ENCODE results near the gene DRC3.
"Not testable (repeated sequence)": the region's sequence is repeated elsewhere in the genome, so short reads cannot be mapped to it uniquely, and the experiment has no call there.

DRC3 gene

DNA sequence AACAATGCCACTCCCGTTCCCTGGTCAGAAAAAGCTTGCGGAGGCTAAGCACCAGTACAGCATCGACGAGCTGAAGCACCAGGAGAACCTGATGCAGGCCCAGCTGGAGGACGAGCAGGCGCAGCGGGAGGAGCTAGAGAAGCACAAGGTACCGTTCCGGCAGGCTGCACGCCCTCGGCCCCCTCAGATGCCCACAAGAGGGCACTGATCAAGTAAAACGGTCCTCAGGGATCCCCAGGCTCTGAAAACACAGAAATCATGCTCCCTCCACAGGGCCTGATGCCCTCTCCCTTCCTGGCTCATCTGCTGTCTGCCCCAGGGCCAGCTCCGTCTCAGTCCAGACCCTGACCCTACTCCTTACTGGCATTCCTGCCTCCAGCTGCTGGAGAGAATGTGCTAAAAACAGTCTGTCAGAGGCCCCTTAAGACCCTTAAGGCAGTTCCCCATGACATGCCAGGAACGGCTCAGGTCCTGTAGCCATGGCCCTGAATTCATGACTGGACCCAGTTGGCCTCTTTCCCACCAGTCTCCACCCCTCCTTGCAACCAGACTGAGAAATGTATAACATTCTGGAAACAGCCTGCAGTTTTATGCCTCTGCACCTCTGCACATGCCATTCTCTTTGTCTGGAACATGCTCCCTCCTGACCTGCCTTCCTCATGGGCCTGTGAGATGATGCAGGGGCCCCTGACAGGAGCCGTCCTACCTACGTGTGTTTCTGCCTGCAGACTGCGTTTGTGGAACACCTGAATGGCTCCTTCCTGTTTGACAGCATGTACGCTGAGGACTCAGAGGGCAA lies 21.8 kb downstream of the DRC3 start:
- TF ChIP-seq, protein P1, sequence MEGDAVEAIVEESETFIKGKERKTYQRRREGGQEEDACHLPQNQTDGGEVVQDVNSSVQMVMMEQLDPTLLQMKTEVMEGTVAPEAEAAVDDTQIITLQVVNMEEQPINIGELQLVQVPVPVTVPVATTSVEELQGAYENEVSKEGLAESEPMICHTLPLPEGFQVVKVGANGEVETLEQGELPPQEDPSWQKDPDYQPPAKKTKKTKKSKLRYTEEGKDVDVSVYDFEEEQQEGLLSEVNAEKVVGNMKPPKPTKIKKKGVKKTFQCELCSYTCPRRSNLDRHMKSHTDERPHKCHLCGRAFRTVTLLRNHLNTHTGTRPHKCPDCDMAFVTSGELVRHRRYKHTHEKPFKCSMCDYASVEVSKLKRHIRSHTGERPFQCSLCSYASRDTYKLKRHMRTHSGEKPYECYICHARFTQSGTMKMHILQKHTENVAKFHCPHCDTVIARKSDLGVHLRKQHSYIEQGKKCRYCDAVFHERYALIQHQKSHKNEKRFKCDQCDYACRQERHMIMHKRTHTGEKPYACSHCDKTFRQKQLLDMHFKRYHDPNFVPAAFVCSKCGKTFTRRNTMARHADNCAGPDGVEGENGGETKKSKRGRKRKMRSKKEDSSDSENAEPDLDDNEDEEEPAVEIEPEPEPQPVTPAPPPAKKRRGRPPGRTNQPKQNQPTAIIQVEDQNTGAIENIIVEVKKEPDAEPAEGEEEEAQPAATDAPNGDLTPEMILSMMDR (IDR thresholded peaks at IDR 0.05; ENCODE audit: low read length), result no peak; the same call in 1 of the 2 replicates
- TF ChIP-seq EZH2 (optimal IDR thresholded peaks at IDR 0.05; ENCODE audit: low read depth, low read length), result no peak
- no peak for TF ChIP-seq EZH2phosphoT487 (IDR thresholded peaks at IDR 0.05; ENCODE audit: low read length)
- no peak overlapping the region for H3K9ac ChIP-seq (ENCODE audit: low read length)
- H3K9me3 ChIP-seq (replicated peaks; ENCODE audit: insufficient read depth, low read length), result no peaks in the 10 kb centered on the region
- H2AFZ ChIP-seq (ENCODE audit: low read length), result no peak overlapping the region
- H3F3A ChIP-seq (ENCODE audit: insufficient read depth, low read length), result no peaks in the 10 kb centered on the region
- H3K36me3 ChIP-seq (replicated peaks; ENCODE audit: insufficient read depth, low read length), result no peaks in the 10 kb centered on the region
- H4K20me1 ChIP-seq (ENCODE audit: insufficient read depth, low read length), result no peaks in the 10 kb centered on the region
- no peak for DNase-seq
- H3K27me3 ChIP-seq (replicated peaks; ENCODE audit: insufficient read depth, low read length), result no peaks in the 10 kb centered on the region
- no peak overlapping the region for H3K27ac ChIP-seq (ENCODE audit: low read length)
- no peaks in the 10 kb centered on the region for H3K79me2 ChIP-seq (ENCODE audit: low read length)
- H3K4me3 ChIP-seq (ENCODE audit: low read length), result no peak overlapping the region
- H3K4me1 ChIP-seq (ENCODE audit: low read length), result no peaks in the 10 kb centered on the region
- H3K4me2 ChIP-seq (ENCODE audit: low read depth, low read length), result no peak overlapping the region
- no peaks in the 10 kb centered on the region for H3K9me2 ChIP-seq (replicated peaks; ENCODE audit: insufficient read depth, low read length)

DNA sequence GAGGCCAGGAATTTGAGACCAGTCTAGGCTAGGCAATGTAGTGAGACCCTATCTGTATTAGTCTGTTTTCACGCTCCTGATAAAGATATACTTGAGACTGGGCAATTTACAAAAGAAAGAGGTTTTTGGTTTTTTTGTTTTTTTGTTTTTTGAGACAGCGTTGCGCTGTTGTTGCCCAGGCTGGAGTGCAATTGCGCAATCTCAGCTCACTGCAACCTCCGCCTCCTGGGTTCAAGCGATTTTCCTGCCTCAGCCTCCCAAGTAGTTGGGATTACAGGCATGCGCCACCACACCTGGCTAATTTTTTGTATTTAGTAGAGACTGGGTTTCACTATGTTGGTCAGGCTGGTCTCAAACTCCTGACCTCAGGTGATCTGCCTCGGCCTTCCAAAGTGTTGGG lies 23.2 kb downstream of the DRC3 start:
- H3K4me1 ChIP-seq (ENCODE audit: low read length); H3F3A ChIP-seq (ENCODE audit: insufficient read depth, low read length); H3K79me2 ChIP-seq (ENCODE audit: low read length); H3K4me3 ChIP-seq (ENCODE audit: low read length); H4K20me1 ChIP-seq (ENCODE audit: insufficient read depth, low read length); H3K9me3 ChIP-seq (replicated peaks; ENCODE audit: insufficient read depth, low read length); H3K27me3 ChIP-seq (replicated peaks; ENCODE audit: insufficient read depth, low read length); H3K27ac ChIP-seq (ENCODE audit: low read length); H3K9me2 ChIP-seq (replicated peaks; ENCODE audit: insufficient read depth, low read length); H3K9ac ChIP-seq (ENCODE audit: low read length); DNase-seq; H2AFZ ChIP-seq (ENCODE audit: low read length); H3K36me3 ChIP-seq (replicated peaks; ENCODE audit: insufficient read depth, low read length); H3K4me2 ChIP-seq (ENCODE audit: low read depth, low read length): not testable (repeated sequence)

DNA sequence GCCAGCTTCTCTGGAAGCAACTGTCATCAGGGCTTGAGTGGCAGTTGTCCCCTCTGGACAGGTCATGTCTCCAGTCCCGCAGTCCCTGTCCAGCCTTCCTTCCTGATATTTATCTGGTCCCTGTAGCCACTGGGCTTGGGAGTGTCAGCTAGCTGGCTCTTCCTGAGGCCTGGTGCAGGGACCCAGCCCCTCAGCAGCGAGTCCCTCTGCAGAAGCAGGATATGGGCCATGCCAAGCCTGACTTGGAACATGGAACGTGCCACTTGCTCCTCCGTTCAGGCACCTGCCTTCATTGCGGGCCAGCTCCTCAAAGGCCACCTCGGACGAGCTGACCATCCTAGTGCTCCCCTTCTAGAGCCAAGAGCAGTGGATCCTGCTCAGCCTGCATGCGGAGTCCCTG lies 26.3 kb downstream of the DRC3 start:
- H3K4me2 ChIP-seq (ENCODE audit: low read depth, low read length), result no peak overlapping the region
- H3K27me3 ChIP-seq (replicated peaks; ENCODE audit: insufficient read depth, low read length), result no peaks in the 10 kb centered on the region
- no peak overlapping the region for H2AFZ ChIP-seq (ENCODE audit: low read length)
- H3K79me2 ChIP-seq (ENCODE audit: low read length), result no peaks in the 10 kb centered on the region
- H3K27ac ChIP-seq (ENCODE audit: low read length), result no peak overlapping the region
- no peaks in the 10 kb centered on the region for H3F3A ChIP-seq (ENCODE audit: insufficient read depth, low read length)
- H4K20me1 ChIP-seq (ENCODE audit: insufficient read depth, low read length), result no peaks in the 10 kb centered on the region
- no peaks in the 10 kb centered on the region for H3K4me1 ChIP-seq (ENCODE audit: low read length)
- no peaks in the 10 kb centered on the region for H3K36me3 ChIP-seq (replicated peaks; ENCODE audit: insufficient read depth, low read length)
- no peak overlapping the region for H3K4me3 ChIP-seq (ENCODE audit: low read length)
- no peak for TF ChIP-seq EZH2 (optimal IDR thresholded peaks at IDR 0.05; ENCODE audit: low read depth, low read length)
- TF ChIP-seq, protein P1 (IDR thresholded peaks at IDR 0.05; ENCODE audit: low read length), result no peak
- TF ChIP-seq EZH2phosphoT487 (IDR thresholded peaks at IDR 0.05; ENCODE audit: low read length), result no peak
- H3K9ac ChIP-seq (ENCODE audit: low read length), result no peak overlapping the region
- H3K9me2 ChIP-seq (replicated peaks; ENCODE audit: insufficient read depth, low read length), result no peaks in the 10 kb centered on the region
- DNase-seq, result no peak
- H3K9me3 ChIP-seq (replicated peaks; ENCODE audit: insufficient read depth, low read length), result no peaks in the 10 kb centered on the region

DNA sequence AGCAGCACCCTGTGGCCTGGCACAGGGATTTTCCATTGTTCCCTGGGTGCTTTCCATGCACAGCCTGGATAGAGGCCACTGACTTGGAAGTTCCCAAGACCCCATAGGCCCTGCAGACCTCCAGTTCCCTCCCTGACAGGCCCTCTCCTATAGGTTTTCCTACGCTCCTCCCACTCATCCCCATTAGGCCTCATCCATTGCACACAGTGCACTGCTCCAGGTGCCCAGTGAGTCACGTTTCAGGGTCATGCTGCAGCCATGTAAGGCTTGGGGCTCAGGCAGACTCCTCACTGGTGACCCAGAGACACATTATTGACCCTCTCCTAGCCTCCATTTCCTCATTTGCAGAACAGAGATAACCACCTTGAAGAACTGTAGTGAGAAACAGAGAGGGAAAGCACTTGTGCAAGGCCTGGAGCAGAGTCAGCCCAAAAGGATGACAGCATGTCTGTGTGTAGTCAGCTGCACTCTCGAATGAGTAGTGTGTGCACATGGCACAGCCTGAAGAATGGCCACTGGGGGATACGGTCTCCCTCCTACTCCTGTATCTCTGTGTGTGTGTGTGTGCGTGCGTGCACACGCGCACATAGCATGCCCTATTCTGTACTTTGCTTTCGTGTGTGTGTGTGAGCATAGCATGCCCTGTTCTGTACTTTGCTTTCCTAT lies 26.8 kb downstream of the DRC3 start:
- Histone ChIP-seq H3K79me2 (ENCODE audit: low read length) (no peaks in the 10 kb centered on the region), H3K4me2 (ENCODE audit: low read depth, low read length) (no peak overlapping the region), H3K27ac (ENCODE audit: low read length) (no peak overlapping the region), H3K27me3 (replicated peaks; ENCODE audit: insufficient read depth, low read length) (no peaks in the 10 kb centered on the region), H3K9me2 (replicated peaks; ENCODE audit: insufficient read depth, low read length) (no peaks in the 10 kb centered on the region), H4K20me1 (ENCODE audit: insufficient read depth, low read length) (no peaks in the 10 kb centered on the region), H3F3A (ENCODE audit: insufficient read depth, low read length) (no peaks in the 10 kb centered on the region), H3K9ac (ENCODE audit: low read length) (no peak overlapping the region), H3K4me3 (ENCODE audit: low read length) (no peak overlapping the region), H3K9me3 (replicated peaks; ENCODE audit: insufficient read depth, low read length) (no peaks in the 10 kb centered on the region), H3K4me1 (ENCODE audit: low read length) (no peaks in the 10 kb centered on the region), H2AFZ (ENCODE audit: low read length) (no peak overlapping the region), H3K36me3 (replicated peaks; ENCODE audit: insufficient read depth, low read length) (no peaks in the 10 kb centered on the region)
- DNase-seq, result no peak
- TF ChIP-seq EZH2 (optimal IDR thresholded peaks at IDR 0.05; ENCODE audit: low read depth, low read length) (no peak), EZH2phosphoT487 (IDR thresholded peaks at IDR 0.05; ENCODE audit: low read length) (no peak)
- TF ChIP-seq, protein P1 (IDR thresholded peaks at IDR 0.05; ENCODE audit: low read length), result no peak
